Spleen (tissue), 11 donors: ENCODE data around the gene ZDHHC3. TPM values are rescaled to one million over a fixed set of nuclear protein-coding genes. Genes with fewer than 3 reads are reported as not detected.

Experiments
- DNase-seq: peaks from one replicate; pipeline ENCODE4 v3.0.0-alpha.2; 2020
- H3K27ac ChIP-seq, 8 donors: fragments of 200-600 bp; sonication (generic) in 7 of 8; 1 replicate in 4 of 8; 2 replicates in 4 of 8; pipeline versions ENCODE4 v1.5.0 to v1.8.0; 2016 to 2021; ENCODE audit warnings: inconsistent platforms in 4 of 8, mild to moderate bottlenecking in 4 of 8, moderate library complexity in 1 of 8
- H3K27me3 ChIP-seq, 7 donors: fragments of 200-600 bp; sonication (generic) in 6 of 7; replicated peaks in 1 of 7; 1 replicate in 4 of 7; 2 replicates in 3 of 7; pipeline versions ENCODE4 v1.5.0 to v1.8.0; 2016 to 2021; ENCODE audit warnings: inconsistent platforms in 3 of 7, mild to moderate bottlenecking in 1 of 7
- H3K36me3 ChIP-seq, 6 donors: fragments of 200-600 bp; sonication (generic) in 5 of 6; 1 replicate in 4 of 6; 2 replicates in 2 of 6; pipeline versions ENCODE4 v1.5.0 to v1.8.0; 2016 to 2021; ENCODE audit warnings: inconsistent platforms in 2 of 6
- H3K4me1 ChIP-seq, 6 donors: fragments of 200-600 bp; sonication (generic) in 5 of 6; 1 replicate in 3 of 6; 2 replicates in 3 of 6; pipeline versions ENCODE4 v1.5.0 to v1.8.0; 2016 to 2021; ENCODE audit warnings: inconsistent platforms in 3 of 6
- H3K4me3 ChIP-seq, 8 donors: fragments of 200-600 bp; sonication (generic) in 7 of 8; 1 replicate in 4 of 8; 2 replicates in 4 of 8; pipeline versions ENCODE4 v1.5.0 to v1.8.0; 2016 to 2021; ENCODE audit warnings: inconsistent platforms in 4 of 8, mild to moderate bottlenecking in 4 of 8, moderate library complexity in 2 of 8
- H3K9me3 ChIP-seq, 8 donors: fragments of 200-600 bp; sonication (generic) in 7 of 8; 1 replicate in 4 of 8; 2 replicates in 4 of 8; pipeline versions ENCODE4 v1.5.0 to v1.8.0; 2016 to 2021; ENCODE audit warnings: inconsistent platforms in 4 of 8
- CTCF ChIP-seq, 11 experiments: fragments of 200-600 bp in 7 of 11; fragments of 450-650 bp in 4 of 11; sonication (generic) in 4 of 11; IDR thresholded peaks in 8 of 11; conservative IDR thresholded peaks in 3 of 11; 1 replicate in 7 of 11; 2 replicates in 4 of 11; pipeline versions ENCODE4 v1.4.0 to v1.8.0; 2016 to 2021; ENCODE audit warnings: antibody characterized with exemption in 11 of 11, inconsistent platforms in 4 of 11, mild to moderate bottlenecking in 1 of 11
- POLR2A ChIP-seq, 3 donors: fragments of 450-650 bp; IDR thresholded peaks; one replicate each; pipeline ENCODE4 v1.5.1; 2017; ENCODE audit warnings: antibody characterized with exemption in 3 of 3, mild to moderate bottlenecking in 1 of 3
- POLR2AphosphoS5 ChIP-seq, 3 donors: sonication (generic); formaldehyde crosslinking; IDR thresholded peaks; one replicate each; pipeline ENCODE4 v1.5.1; 2017; ENCODE audit warnings: antibody characterized with exemption in 3 of 3
- WGBS, 5 donors: extraction: QIAGEN DNeasy Blood & Tissue Kit in 3 of 5; methylation state at CpG; one replicate each; pipeline versions ENCODE4 v1.1.5 to v1.1.7; 2013 to 2018; 5-methylcytosine and 5-hydroxymethylcytosine counted together
- intact Hi-C: fragments of 100-400 bp; cut with DNase I; formaldehyde crosslinking; loops from one replicate; pipeline ENCODE4 v1.15.0; 2023; ENCODE audit warnings: low total_unique reads
- polyA plus RNA-seq, 3 donors: library from polyadenylated mRNA; stranded (reverse); fragments of 200-250 nt; gene quantifications; one replicate each; pipeline ENCODE4 v1.2.1, GENCODE V29; 2013
- total RNA-seq, 7 donors: library from RNA; depleted of rRNA in 3 of 7; stranded (reverse); fragments of >200 nt in 3 of 7; fragmentation: NEBNext Ultra II Directional in 4 of 7; extraction: Animal tissue kit (Norgen Biotek cat#: 25700) in 4 of 7; gene quantifications; one replicate each; pipeline versions ENCODE4 v1.1.0 to v1.2.1, GENCODE V29; 2016 to 2021
- donor health status: healthy with polysubstance abuse.
- donor health status: DM: no; HTN: no; CAD: no; lungs with moderate emphysema.
- donor health status: DM: no; HTN: no; CAD: no.
- donor health status: Bipolar disorder and iron deficiency.
- donor health status: healthy.
- donor health status: DM: no; HTN: no; CAD: no.
- donor health status: DM: yes; HTN: yes; CAD: no.

ZDHHC3 gene
- total and polyA plus RNA-seq, 10 donors, result 15.2 to 79.2 (median 65.5) TPM

GRCh38 chr3:44931791-44932190 is 44.2 kb downstream of the ZDHHC3 start:
- intact Hi-C loops, result no loop called here
- no peak overlapping the region for H3K27ac ChIP-seq
- no peaks in the 10 kb centered on the region for H3K9me3 ChIP-seq
- WGBS, 5 donors, result 93 to 100% (median 98%) methylated on average over 2 of the region's 2 CpGs
- H3K4me3 ChIP-seq, result no peak overlapping the region
- no peaks in the 10 kb centered on the region for H3K27me3 ChIP-seq
- no peaks in the 10 kb centered on the region for H3K4me1 ChIP-seq
- peaks cover 0 to 100% (median 72%) of the 10 kb centered on the region in 6 donors for H3K36me3 ChIP-seq
- no peak for TF ChIP-seq CTCF (IDR thresholded peaks at IDR 0.05 in 8 of 11, conservative IDR thresholded peaks at IDR 0.05 in 3 of 11)
- no peak for TF ChIP-seq POLR2A (IDR thresholded peaks at IDR 0.05)
- TF ChIP-seq POLR2AphosphoS5 (IDR thresholded peaks at IDR 0.05), result no peak
- no peak for DNase-seq

DNA sequence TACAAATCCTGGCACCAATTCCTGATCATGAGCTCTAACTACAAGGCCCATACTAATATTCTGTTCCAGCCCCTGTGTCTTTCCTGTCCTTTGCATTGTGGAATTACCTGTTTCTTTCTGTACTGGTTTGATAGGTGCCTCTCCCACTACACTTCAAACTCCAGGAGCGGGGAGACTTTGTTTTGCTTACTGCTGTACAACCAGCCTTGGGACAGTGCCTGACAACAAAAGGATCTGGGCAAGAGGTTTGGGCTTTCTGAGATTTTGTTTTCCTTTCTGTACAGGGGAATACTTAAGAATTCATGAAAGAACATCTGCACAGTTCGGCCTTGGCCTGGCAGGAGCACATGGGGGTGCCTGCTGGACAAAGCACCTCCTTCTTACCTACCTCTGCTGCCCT is 45.1 kb downstream of the ZDHHC3 start:
- Histone ChIP-seq H3K36me3 (peaks cover 0 to 100% (median 77%) of the 10 kb centered on the region in 6 donors), H3K4me1 (no peaks in the 10 kb centered on the region), H3K27ac (no peak overlapping the region), H3K9me3 (no peaks in the 10 kb centered on the region), H3K4me3 (no peak overlapping the region), H3K27me3 (no peaks in the 10 kb centered on the region)
- TF ChIP-seq CTCF (IDR thresholded peaks at IDR 0.05 in 8 of 11, conservative IDR thresholded peaks at IDR 0.05 in 3 of 11) (no peak), POLR2A (IDR thresholded peaks at IDR 0.05) (no peak), POLR2AphosphoS5 (IDR thresholded peaks at IDR 0.05) (no peak)
- 95 to 100% (median 97%) methylated on average over 2 of the region's 2 CpGs for WGBS, 5 donors
- intact Hi-C loops, result no loop called here
- no peak for DNase-seq

GRCh38 chr3:44929782-44930181 is 46.2 kb downstream of the ZDHHC3 start:
- Histone ChIP-seq H3K27me3 (no peaks in the 10 kb centered on the region), H3K4me1 (no peaks in the 10 kb centered on the region), H3K9me3 (no peaks in the 10 kb centered on the region), H3K27ac (no peak overlapping the region), H3K4me3 (no peak overlapping the region), H3K36me3 (peaks cover 0 to 100% (median 79%) of the 10 kb centered on the region in 6 donors)
- no peak for DNase-seq
- TF ChIP-seq CTCF (IDR thresholded peaks at IDR 0.05 in 8 of 11, conservative IDR thresholded peaks at IDR 0.05 in 3 of 11) (no peak), POLR2AphosphoS5 (IDR thresholded peaks at IDR 0.05) (no peak), POLR2A (IDR thresholded peaks at IDR 0.05) (no peak)
- WGBS, 5 donors, result 84 to 89% (median 86%) methylated on average over 5 of the region's 5 CpGs
- intact Hi-C loops, result no loop called here

GRCh38 chr3:44927371-44927770 is 48.6 kb downstream of the ZDHHC3 start:
- Histone ChIP-seq H3K27ac (no peak overlapping the region), H3K27me3 (no peaks in the 10 kb centered on the region), H3K9me3 (no peaks in the 10 kb centered on the region), H3K4me1 (no peaks in the 10 kb centered on the region), H3K36me3 (peaks cover 0 to 100% (median 70%) of the 10 kb centered on the region in 6 donors), H3K4me3 (no peak overlapping the region)
- TF ChIP-seq POLR2A (IDR thresholded peaks at IDR 0.05) (no peak), POLR2AphosphoS5 (IDR thresholded peaks at IDR 0.05) (no peak), CTCF (IDR thresholded peaks at IDR 0.05 in 8 of 11, conservative IDR thresholded peaks at IDR 0.05 in 3 of 11) (no peak)
- WGBS, 5 donors, result 90 to 97% (median 94%) methylated on average over 7 of the region's 7 CpGs
- DNase-seq, result no peak
- intact Hi-C loops, result no loop called here
